ENCODE measurements around the gene SCLY. TPM values are rescaled to one million over a fixed set of nuclear protein-coding genes. Genes with fewer than 3 reads are reported as not detected.

The SCLY gene
- 44.0 TPM for total RNA-seq (ENCODE audit: unreplicated experiment)
- long read RNA-seq, partial matches to known transcripts = 2 of 11 reads
- long read RNA-seq, other reads (novel, unspliced or antisense) = 5 of 11 reads

GRCh38 chr2:238060542-238061314, at the start of gene SCLY:
SCLY (plus strand) TSS chr2:238061001; CDS start chr2:238061055, 54 bp downstream.
- peaks cover 36% of the 10 kb centered on the region for H3K4me1 Mint-ChIP-seq (ENCODE audit: low read depth, unreplicated experiment)
- DNase-seq = peak; percentile 98
- H3K4me3 Mint-ChIP-seq (ENCODE audit: unreplicated experiment) = peak within 1 kb of the TSS; percentile 99
- H3K9me3 Mint-ChIP-seq (ENCODE audit: unreplicated experiment) = peaks cover 13% of the 10 kb centered on the region
- TF ChIP-seq CTCF (IDR thresholded peaks at IDR 0.05; ENCODE audit: partially characterized antibody, unreplicated experiment) = no peak
- peak within 1 kb of the TSS; percentile 95 for H3K27ac Mint-ChIP-seq (ENCODE audit: unreplicated experiment)
- H3K27me3 Mint-ChIP-seq (ENCODE audit: unreplicated experiment) = peaks cover 4% of the 10 kb centered on the region
- peaks cover 11% of the 10 kb centered on the region for H3K36me3 Mint-ChIP-seq (ENCODE audit: unreplicated experiment)

GRCh38 chr2:238013806-238014205, 47.0 kb upstream of the SCLY start:
- no peak for TF ChIP-seq CTCF (IDR thresholded peaks at IDR 0.05; ENCODE audit: partially characterized antibody, unreplicated experiment)
- Mint-ChIP-seq H3K4me3 (ENCODE audit: unreplicated experiment) (no peak overlapping the region), H3K36me3 (ENCODE audit: unreplicated experiment) (no peaks in the 10 kb centered on the region), H3K4me1 (ENCODE audit: low read depth, unreplicated experiment) (peaks cover 21% of the 10 kb centered on the region), H3K27me3 (ENCODE audit: unreplicated experiment) (peaks cover 5% of the 10 kb centered on the region), H3K27ac (ENCODE audit: unreplicated experiment) (no peak overlapping the region), H3K9me3 (ENCODE audit: unreplicated experiment) (no peaks in the 10 kb centered on the region)
- no peak for DNase-seq

GRCh38 chr2:238015705-238016104, 45.1 kb upstream of the SCLY start:
- no peaks in the 10 kb centered on the region for H3K9me3 Mint-ChIP-seq (ENCODE audit: unreplicated experiment)

GRCh38 chr2:238016526-238016925, 44.3 kb upstream of the SCLY start:
- H3K4me1 Mint-ChIP-seq (ENCODE audit: low read depth, unreplicated experiment) = peaks cover 10% of the 10 kb centered on the region
- H3K27me3 Mint-ChIP-seq (ENCODE audit: unreplicated experiment) = peaks cover 1% of the 10 kb centered on the region
- no peak overlapping the region for H3K27ac Mint-ChIP-seq (ENCODE audit: unreplicated experiment)
- H3K9me3 Mint-ChIP-seq (ENCODE audit: unreplicated experiment) = no peaks in the 10 kb centered on the region
- H3K36me3 Mint-ChIP-seq (ENCODE audit: unreplicated experiment) = no peaks in the 10 kb centered on the region
- no peak overlapping the region for H3K4me3 Mint-ChIP-seq (ENCODE audit: unreplicated experiment)
- TF ChIP-seq CTCF (IDR thresholded peaks at IDR 0.05; ENCODE audit: partially characterized antibody, unreplicated experiment) = no peak
- no peak for DNase-seq

More at GRCh38 chr2:238015705-238016104, 45.1 kb upstream of the SCLY start:
- TF ChIP-seq CTCF (IDR thresholded peaks at IDR 0.05; ENCODE audit: partially characterized antibody, unreplicated experiment) = no peak
- H3K27me3 Mint-ChIP-seq (ENCODE audit: unreplicated experiment) = peaks cover 4% of the 10 kb centered on the region
- H3K36me3 Mint-ChIP-seq (ENCODE audit: unreplicated experiment) = no peaks in the 10 kb centered on the region
- DNase-seq = no peak
- H3K4me1 Mint-ChIP-seq (ENCODE audit: low read depth, unreplicated experiment) = peaks cover 15% of the 10 kb centered on the region
- H3K4me3 Mint-ChIP-seq (ENCODE audit: unreplicated experiment) = no peak overlapping the region
- no peak overlapping the region for H3K27ac Mint-ChIP-seq (ENCODE audit: unreplicated experiment)

GRCh38 chr2:238019962-238020361, 40.8 kb upstream of the SCLY start:
- no peak for DNase-seq
- H3K27ac Mint-ChIP-seq (ENCODE audit: unreplicated experiment) = peak overlapping the region; percentile 31
- H3K4me1 Mint-ChIP-seq (ENCODE audit: low read depth, unreplicated experiment) = peaks cover 7% of the 10 kb centered on the region
- no peak for TF ChIP-seq CTCF (IDR thresholded peaks at IDR 0.05; ENCODE audit: partially characterized antibody, unreplicated experiment)
- H3K9me3 Mint-ChIP-seq (ENCODE audit: unreplicated experiment) = no peaks in the 10 kb centered on the region
- no peaks in the 10 kb centered on the region for H3K36me3 Mint-ChIP-seq (ENCODE audit: unreplicated experiment)
- no peak overlapping the region for H3K4me3 Mint-ChIP-seq (ENCODE audit: unreplicated experiment)
- no peaks in the 10 kb centered on the region for H3K27me3 Mint-ChIP-seq (ENCODE audit: unreplicated experiment)

Data from glutamatergic neuron (in vitro differentiated cells).